Suprapubic skin (tissue), 4 donors: ENCODE results near the gene H19. TPM values are rescaled to one million over a fixed set of nuclear protein-coding genes. Genes with fewer than 3 reads are reported as not detected.

Experiments
- DNase-seq, 2 donors: peaks; one replicate each; pipeline ENCODE4 v3.0.0-alpha.2; 2019; ENCODE audit warnings: low spot score in 2 of 2
- H3K27ac ChIP-seq: fragments of 200-600 bp; sonication (generic); one replicate; pipeline ENCODE4 v1.5.1; 2019
- H3K27me3 ChIP-seq: fragments of 200-600 bp; sonication (generic); one replicate; pipeline ENCODE4 v1.5.1; 2019
- H3K36me3 ChIP-seq: fragments of 200-600 bp; sonication (generic); one replicate; pipeline ENCODE4 v1.5.1; 2019
- H3K4me1 ChIP-seq: fragments of 200-600 bp; sonication (generic); one replicate; pipeline ENCODE4 v1.5.1; 2019
- H3K4me3 ChIP-seq: fragments of 200-600 bp; sonication (generic); one replicate; pipeline ENCODE4 v1.5.1; 2019; ENCODE audit warnings: mild to moderate bottlenecking
- H3K9me3 ChIP-seq: fragments of 200-600 bp; sonication (generic); one replicate; pipeline ENCODE4 v1.5.1; 2019
- CTCF ChIP-seq, 2 donors: fragments of 200-600 bp in 1 of 2; fragments of 450-650 bp in 1 of 2; sonication (generic) in 1 of 2; IDR thresholded peaks; one replicate each; pipeline ENCODE4 v1.5.1; 2016 to 2019; ENCODE audit warnings: antibody characterized with exemption in 2 of 2, mild to moderate bottlenecking in 1 of 2, moderate library complexity in 1 of 2
- EP300 ChIP-seq: sonication (generic); formaldehyde crosslinking; IDR thresholded peaks from one replicate; pipeline ENCODE4 v1.6.1; 2017; ENCODE audit warnings: antibody characterized with exemption
- POLR2A ChIP-seq, 2 donors: fragments of 450-650 bp; IDR thresholded peaks; one replicate each; pipeline ENCODE4 v1.6.1; 2017; ENCODE audit warnings: antibody characterized with exemption in 2 of 2, mild to moderate bottlenecking in 2 of 2, moderate library complexity in 2 of 2
- POLR2AphosphoS5 ChIP-seq, 3 donors: sonication (generic); formaldehyde crosslinking; IDR thresholded peaks; one replicate each; pipeline ENCODE4 v1.6.1; 2017; ENCODE audit warnings: antibody characterized with exemption in 3 of 3
- WGBS: methylation state at CpG from one replicate; pipeline ENCODE4 v1.1.5; 2018; 5-methylcytosine and 5-hydroxymethylcytosine counted together
- total RNA-seq, 4 donors: library from RNA; depleted of rRNA; stranded (reverse); fragments of >200 nt; gene quantifications; one replicate each; pipeline ENCODE4 v1.1.0, GENCODE V29; 2016

The H19 gene
- total RNA-seq, 4 donors from 2014 or later, result 20.0 to 62.2 (median 40.4) TPM

- WGBS, result no CpG with 5 or more reads among the region's 14 CpGs
- Histone ChIP-seq H3K27me3 (no peaks in the 10 kb centered on the region), H3K36me3 (no peaks in the 10 kb centered on the region), H3K27ac (no peak overlapping the region), H3K9me3 (no peaks in the 10 kb centered on the region), H3K4me1 (no peaks in the 10 kb centered on the region), H3K4me3 (no peak overlapping the region)
- DNase-seq, result no peak
- TF ChIP-seq POLR2A (IDR thresholded peaks at IDR 0.05), result no peak
- TF ChIP-seq CTCF (IDR thresholded peaks at IDR 0.05), result no peak
- TF ChIP-seq POLR2AphosphoS5 (IDR thresholded peaks at IDR 0.05), result no peak
- TF ChIP-seq EP300, result no peak
These were observed 37.7 kb upstream of the H19 start for GRCh38 chr11:2035382-2035781.

- no peaks in the 10 kb centered on the region for H3K9me3 ChIP-seq
- WGBS, result no CpG with 5 or more reads among the region's 10 CpGs
- H3K4me1 ChIP-seq, result no peaks in the 10 kb centered on the region
- H3K36me3 ChIP-seq, result no peaks in the 10 kb centered on the region
- TF ChIP-seq EP300, result no peak
- TF ChIP-seq CTCF (IDR thresholded peaks at IDR 0.05), result no peak
- TF ChIP-seq POLR2AphosphoS5 (IDR thresholded peaks at IDR 0.05), result no peak
- no peak for TF ChIP-seq POLR2A (IDR thresholded peaks at IDR 0.05)
- no peak overlapping the region for H3K27ac ChIP-seq
- H3K27me3 ChIP-seq, result no peaks in the 10 kb centered on the region
- DNase-seq, result no peak
- H3K4me3 ChIP-seq, result no peak overlapping the region
These were observed 33.4 kb upstream of the H19 start for GRCh38 chr11:2031058-2031457.

- no peak for TF ChIP-seq POLR2AphosphoS5 (IDR thresholded peaks at IDR 0.05)
- TF ChIP-seq EP300, result no peak
- no peak for TF ChIP-seq CTCF (IDR thresholded peaks at IDR 0.05)
- TF ChIP-seq POLR2A (IDR thresholded peaks at IDR 0.05), result no peak
- H3K36me3 ChIP-seq, result no peaks in the 10 kb centered on the region
- no CpG with 5 or more reads among the region's 15 CpGs for WGBS
- no peaks in the 10 kb centered on the region for H3K27me3 ChIP-seq
- no peak overlapping the region for H3K4me3 ChIP-seq
- no peak for DNase-seq
- H3K27ac ChIP-seq, result no peak overlapping the region
- no peaks in the 10 kb centered on the region for H3K4me1 ChIP-seq
- no peaks in the 10 kb centered on the region for H3K9me3 ChIP-seq
These were observed 30.1 kb upstream of the H19 start for GRCh38 chr11:2027708-2028107.

- Histone ChIP-seq H3K27me3 (no peaks in the 10 kb centered on the region), H3K4me1 (no peaks in the 10 kb centered on the region), H3K36me3 (no peaks in the 10 kb centered on the region), H3K27ac (no peak overlapping the region), H3K4me3 (no peak overlapping the region), H3K9me3 (no peaks in the 10 kb centered on the region)
- no CpG with 5 or more reads among the region's 14 CpGs for WGBS
- no peak for DNase-seq
- TF ChIP-seq POLR2AphosphoS5 (IDR thresholded peaks at IDR 0.05) (no peak), POLR2A (IDR thresholded peaks at IDR 0.05) (no peak), CTCF (IDR thresholded peaks at IDR 0.05) (no peak), EP300 (no peak)
These were observed 17.4 kb upstream of the H19 start for GRCh38 chr11:2015025-2015424.

GRCh38 chr11:2012440-2012839 lies 14.8 kb upstream of the H19 start:
- Histone ChIP-seq H3K4me3 (no peak overlapping the region), H3K27ac (no peak overlapping the region), H3K9me3 (no peaks in the 10 kb centered on the region), H3K27me3 (no peaks in the 10 kb centered on the region), H3K4me1 (no peaks in the 10 kb centered on the region), H3K36me3 (no peaks in the 10 kb centered on the region)
- no CpG with 5 or more reads among the region's 25 CpGs for WGBS
- TF ChIP-seq CTCF (IDR thresholded peaks at IDR 0.05) (no peak), POLR2AphosphoS5 (IDR thresholded peaks at IDR 0.05) (no peak), POLR2A (IDR thresholded peaks at IDR 0.05) (no peak), EP300 (no peak)
- DNase-seq, result no peak
